B cell (primary cell): ENCODE measurements around the gene PHEX. TPM values are rescaled to one million over a fixed set of nuclear protein-coding genes. Genes with fewer than 3 reads are reported as not detected.
A peak's percentile ranks its signal among the peaks of the same experiment; 100 is the strongest.

Experiments used
- ATAC-seq: fragments of 200-7000 bp; cut with Tn5 transposase; one replicate; pipeline ENCODE4 v1.10.0; 2021; ENCODE audit warnings: low read depth, mild to moderate bottlenecking, moderate number of reproducible peaks, moderate library complexity
- CTCF ChIA-PET: fragments of 350-600 bp; sonication (Branson Sonifier 250); formaldehyde crosslinking; loops from one replicate; lab custom pipeline; 2021; ENCODE audit warnings: antibody characterized with exemption, inconsistent platforms; lab: Charles Lee
- POLR2A ChIA-PET: fragments of 350-600 bp; sonication (Branson Sonifier 250); formaldehyde crosslinking; loops from one replicate; lab custom pipeline; 2021; ENCODE audit warnings: antibody characterized with exemption; lab: Charles Lee
- DNase-seq: peaks from one replicate; pipeline ENCODE4 v3.0.0; 2013
- H2AFZ ChIP-seq: 2 replicates; pipeline ENCODE4 v1.6.1; 2012; ENCODE audit warnings: mild to moderate bottlenecking, low read depth, low read length; ENCODE audit not compliant: insufficient read depth, poor library complexity, severe bottlenecking
- H3K27ac ChIP-seq, 2 donors: 1 replicate in 1 of 2; 2 replicates in 1 of 2; pipeline ENCODE4 v1.5.1; 2012 to 2013; ENCODE audit warnings: low read length in 2 of 2, mild to moderate bottlenecking in 2 of 2, moderate library complexity in 1 of 2
- H3K27me3 ChIP-seq, 4 experiments: fragments of 200-600 bp in 1 of 4; sonication (generic) in 1 of 4; replicated peaks in 1 of 4; 1 replicate in 2 of 4; 2 replicates in 2 of 4; pipeline versions ENCODE4 v1.6.1 to v1.7.0; 2013 to 2016; ENCODE audit warnings: low read length in 3 of 4, mild to moderate bottlenecking in 2 of 4, mixed read lengths in 1 of 4, moderate library complexity in 1 of 4; ENCODE audit not compliant: insufficient read depth in 4 of 4, control insufficient read depth in 3 of 4; ENCODE audit errors: control extremely low read depth in 1 of 4
- H3K36me3 ChIP-seq, 2 experiments: replicated peaks in 1 of 2; 1 replicate in 1 of 2; 2 replicates in 1 of 2; pipeline versions ENCODE4 v1.6.1 to v1.7.1; 2013; ENCODE audit warnings: low read length in 1 of 2; ENCODE audit not compliant: insufficient read depth in 2 of 2, control insufficient read depth in 1 of 2; ENCODE audit errors: control extremely low read depth in 1 of 2, extremely low read depth in 1 of 2
- H3K4me1 ChIP-seq, 2 donors: fragments of 200-600 bp in 1 of 2; sonication (generic) in 1 of 2; 1 replicate in 1 of 2; 2 replicates in 1 of 2; pipeline versions ENCODE4 v1.5.1 to v1.6.1; 2013 to 2017; ENCODE audit warnings: low read length in 2 of 2; ENCODE audit not compliant: control insufficient read depth in 2 of 2, insufficient read depth in 2 of 2
- H3K4me2 ChIP-seq: replicated peaks from 2 replicates; pipeline ENCODE3; 2012; ENCODE audit warnings: mild to moderate bottlenecking, low read depth, low read length; ENCODE audit not compliant: poor library complexity, severe bottlenecking
- H3K4me3 ChIP-seq, 5 experiments: fragments of 200-600 bp in 1 of 5; sonication (generic) in 1 of 5; 1 replicate in 3 of 5; 2 replicates in 2 of 5; pipeline versions ENCODE4 v1.5.1 to v1.7.0; 2011 to 2016; ENCODE audit warnings: low read length in 4 of 5, mild to moderate bottlenecking in 4 of 5, low read depth in 2 of 5, control low read depth in 1 of 5, moderate library complexity in 1 of 5; ENCODE audit not compliant: insufficient read depth in 1 of 5; ENCODE audit errors: control extremely low read depth in 1 of 5, extremely low read depth in 1 of 5
- H3K79me2 ChIP-seq: fragments of 200-600 bp; sonication (generic); one replicate; pipeline ENCODE4 v1.6.0; 2016; ENCODE audit warnings: low read length; ENCODE audit not compliant: control insufficient read depth, insufficient read depth
- H3K9ac ChIP-seq: fragments of 200-600 bp; sonication (generic); 2 replicates; pipeline ENCODE4 v1.6.1; 2017; ENCODE audit warnings: mild to moderate bottlenecking, low read length, moderate library complexity
- H3K9me3 ChIP-seq, 3 donors: one replicate each; pipeline versions ENCODE4 v1.6.1 to v1.7.1; 2013; ENCODE audit warnings: low read length in 2 of 3; ENCODE audit not compliant: control insufficient read depth in 2 of 3, insufficient read depth in 1 of 3; ENCODE audit errors: control extremely low read depth in 1 of 3
- H4K20me1 ChIP-seq: 2 replicates; pipeline ENCODE4 v1.6.0; 2012; ENCODE audit warnings: mild to moderate bottlenecking, low read length; ENCODE audit not compliant: insufficient read depth, control insufficient read depth, poor library complexity, severe bottlenecking
- H3K27ac Mint-ChIP-seq: one replicate; pipeline ENCODE4 v1.8.0; 2021; ENCODE audit warnings: mixed read lengths
- H3K27me3 Mint-ChIP-seq: one replicate; pipeline ENCODE4 v1.8.0; 2021; ENCODE audit warnings: mixed read lengths
- H3K4me1 Mint-ChIP-seq: one replicate; pipeline ENCODE4 v1.8.0; 2021; ENCODE audit warnings: mixed read lengths
- H3K4me3 Mint-ChIP-seq: one replicate; pipeline ENCODE4 v1.8.0; 2021; ENCODE audit warnings: mixed read lengths
- H3K9me3 Mint-ChIP-seq: one replicate; pipeline ENCODE4 v1.8.0; 2022; ENCODE audit warnings: mixed read lengths; ENCODE audit not compliant: insufficient read depth
- EZH2 ChIP-seq: IDR thresholded peaks from 2 replicates; pipeline ENCODE4 v1.6.1; 2012; ENCODE audit warnings: borderline replicate concordance, low read depth, mild to moderate bottlenecking, moderate library complexity, low read length; ENCODE audit not compliant: insufficient read depth, poor library complexity, severe bottlenecking
- WGBS: methylation state at CpG from one replicate; pipeline ENCODE4 v1.1.5; 2013; ENCODE audit warnings: missing lambda C conversion rate; ENCODE audit not compliant: insufficient coverage; 5-methylcytosine and 5-hydroxymethylcytosine counted together
- intact Hi-C: fragments of 100-400 bp; cut with micrococcal nuclease; formaldehyde crosslinking; loops from one replicate; pipeline ENCODE4 v1.10.0; 2022
- polyA plus RNA-seq: library from polyadenylated mRNA; depleted of rRNA; stranded (reverse); fragments of >200 nt; gene quantifications from 2 replicates; pipeline ENCODE4 v1.2.3, GENCODE V29; 2012
- total RNA-seq, 2 donors: library from RNA; stranded (reverse); fragments of 120-200 nt in 1 of 2; gene quantifications; 1 replicate in 1 of 2; 2 replicates in 1 of 2; pipeline versions ENCODE4 v1.2.3 to v1.2.4, GENCODE V29; 2013 to 2022
- TF ChIP-seq, protein P1 (sequence below): fragments of 200-600 bp; IDR thresholded peaks from one replicate; pipeline ENCODE4 v1.8.0; 2022; ENCODE audit warnings: antibody characterized with exemption, mild to moderate bottlenecking

PHEX gene
- total and polyA plus RNA-seq, 2 donors (not counting 1 experiment from before 2014, with no cell fraction given): 0.01 to 0.15 TPM

DNA sequence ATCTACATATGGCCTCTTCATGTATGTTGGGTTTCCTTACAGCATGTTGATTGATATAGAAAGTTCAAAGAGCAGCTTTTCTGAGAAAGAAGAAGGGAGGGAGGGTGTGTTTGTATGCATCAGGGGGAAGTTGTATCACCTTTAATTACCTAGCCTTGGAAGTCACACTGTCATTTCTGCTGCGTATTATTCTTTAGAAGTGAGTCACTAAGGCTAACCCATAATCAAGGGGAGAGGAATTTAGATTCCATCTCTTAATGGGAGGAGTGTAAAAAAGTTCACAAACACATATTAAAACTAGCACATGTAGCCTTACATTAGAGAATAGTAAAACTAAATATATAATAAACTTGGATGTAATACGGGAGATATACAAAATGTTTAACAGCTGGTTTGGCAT, 154.0 kb downstream of the PHEX start:
- Histone ChIP-seq H4K20me1 (no peaks in the 10 kb centered on the region), H3K79me2 (no peaks in the 10 kb centered on the region), H2AFZ (no peak overlapping the region), H3K9ac (no peak overlapping the region), H3K27ac (no peak overlapping the region), H3K4me2 (no peak overlapping the region), H3K4me1 (no peaks in the 10 kb centered on the region), H3K27me3 (no peaks in the 10 kb centered on the region), H3K36me3 (no peaks in the 10 kb centered on the region), H3K4me3 (no peak overlapping the region), H3K9me3 (no peaks in the 10 kb centered on the region)
- DNase-seq: no peak
- peaks cover 4% of the 10 kb centered on the region for H3K27me3 Mint-ChIP-seq
- ChIA-PET CTCF (interaction anchor here (1.0 kb wide), 1 partner anchor 201 kb away, joined by 4 read pairs; no protein-coding TSS in a partner anchor), POLR2A (no interaction called here)
- TF ChIP-seq EZH2: no peak
- TF ChIP-seq, protein P1, sequence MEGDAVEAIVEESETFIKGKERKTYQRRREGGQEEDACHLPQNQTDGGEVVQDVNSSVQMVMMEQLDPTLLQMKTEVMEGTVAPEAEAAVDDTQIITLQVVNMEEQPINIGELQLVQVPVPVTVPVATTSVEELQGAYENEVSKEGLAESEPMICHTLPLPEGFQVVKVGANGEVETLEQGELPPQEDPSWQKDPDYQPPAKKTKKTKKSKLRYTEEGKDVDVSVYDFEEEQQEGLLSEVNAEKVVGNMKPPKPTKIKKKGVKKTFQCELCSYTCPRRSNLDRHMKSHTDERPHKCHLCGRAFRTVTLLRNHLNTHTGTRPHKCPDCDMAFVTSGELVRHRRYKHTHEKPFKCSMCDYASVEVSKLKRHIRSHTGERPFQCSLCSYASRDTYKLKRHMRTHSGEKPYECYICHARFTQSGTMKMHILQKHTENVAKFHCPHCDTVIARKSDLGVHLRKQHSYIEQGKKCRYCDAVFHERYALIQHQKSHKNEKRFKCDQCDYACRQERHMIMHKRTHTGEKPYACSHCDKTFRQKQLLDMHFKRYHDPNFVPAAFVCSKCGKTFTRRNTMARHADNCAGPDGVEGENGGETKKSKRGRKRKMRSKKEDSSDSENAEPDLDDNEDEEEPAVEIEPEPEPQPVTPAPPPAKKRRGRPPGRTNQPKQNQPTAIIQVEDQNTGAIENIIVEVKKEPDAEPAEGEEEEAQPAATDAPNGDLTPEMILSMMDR: no peak
- H3K27ac Mint-ChIP-seq: no peak overlapping the region
- ATAC-seq: no peak
- intact Hi-C loops: no loop called here
- no peak overlapping the region for H3K4me3 Mint-ChIP-seq
- WGBS: no CpG with 5 or more reads among the region's 2 CpGs
- no peaks in the 10 kb centered on the region for H3K9me3 Mint-ChIP-seq
- no peaks in the 10 kb centered on the region for H3K4me1 Mint-ChIP-seq

DNA sequence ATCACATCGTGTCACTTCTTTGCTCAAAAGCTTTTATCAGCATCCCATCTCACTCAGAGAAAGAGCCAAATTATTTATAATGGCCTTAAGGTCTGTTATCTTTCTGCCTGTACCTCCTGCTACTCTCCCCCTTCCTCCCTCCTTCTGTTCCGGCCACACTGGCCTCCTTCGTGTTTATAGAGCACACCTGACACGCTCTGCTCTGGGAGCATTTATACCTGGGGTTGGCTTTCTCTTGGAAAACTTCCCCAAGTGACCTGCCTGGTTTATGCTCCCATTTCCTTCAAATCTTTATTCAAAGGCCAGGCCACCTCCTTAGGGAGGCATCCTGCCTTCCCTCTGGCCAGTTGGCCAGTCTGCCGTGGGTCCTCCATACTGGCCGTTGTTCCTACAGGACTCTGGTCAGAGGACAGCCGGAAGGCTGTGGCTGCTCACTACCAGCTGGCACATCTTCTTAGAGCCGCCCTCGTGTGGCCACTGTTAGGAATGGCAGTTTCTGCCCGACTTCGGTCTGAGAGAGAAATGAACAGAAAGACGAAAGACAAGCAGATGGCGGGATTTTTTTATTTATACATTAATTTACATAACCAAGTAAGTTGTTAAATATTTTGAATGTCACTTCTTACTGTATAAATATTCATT, 160.4 kb downstream of the PHEX start:
- ChIA-PET CTCF (interaction anchor here (1.4 to 2.4 kb wide), 3 partner anchors 57 to 482 kb away, joined by 3 to 22 read pairs (median 11); no protein-coding TSS in a partner anchor), POLR2A (no interaction called here)
- no peaks in the 10 kb centered on the region for H3K9me3 Mint-ChIP-seq
- Histone ChIP-seq H3K27ac (no peak overlapping the region), H3K9ac (no peak overlapping the region), H3K79me2 (no peaks in the 10 kb centered on the region), H3K9me3 (peaks cover 0 to 3% (median 0%) of the 10 kb centered on the region in 3 donors), H3K4me2 (peak overlapping the region; percentile 53), H3K4me3 (no peak overlapping the region), H3K36me3 (no peaks in the 10 kb centered on the region), H4K20me1 (no peaks in the 10 kb centered on the region), H3K27me3 (no peaks in the 10 kb centered on the region), H3K4me1 (peaks cover 17 to 18% of the 10 kb centered on the region in 2 donors), H2AFZ (peak overlapping the region; percentile 62)
- intact Hi-C loops: loop anchor here (5.0 kb wide), 2 partner anchors 555 to 1665 kb away; no protein-coding TSS in a partner anchor
- H3K27me3 Mint-ChIP-seq: no peaks in the 10 kb centered on the region
- H3K4me1 Mint-ChIP-seq: peaks cover 16% of the 10 kb centered on the region
- peak overlapping the region; percentile 42 for H3K4me3 Mint-ChIP-seq
- TF ChIP-seq, protein P1: peak; percentile 81
- no peak for TF ChIP-seq EZH2
- ATAC-seq: peak; percentile 64
- no peak overlapping the region for H3K27ac Mint-ChIP-seq
- DNase-seq: peak; percentile 60
- WGBS: 45% methylated on average over 4 of the region's 13 CpGs
